HepG2 (cell line): Measurements from ENCODE around the gene FILIP1. TPM values are rescaled to one million over a fixed set of nuclear protein-coding genes. Genes with fewer than 3 reads are reported as not detected.

Experiments used
- BRD4 ChIP-seq: sonication (generic); formaldehyde crosslinking; IDR thresholded peaks from 2 replicates; pipeline ENCODE4 v1.4.0; 2020; ENCODE audit warnings: missing genetic modification reagents
- EHMT2 ChIP-seq: fragments of 200-600 bp; sonication (generic); IDR thresholded peaks from 2 replicates; pipeline ENCODE4 v1.7.0; 2017; ENCODE audit warnings: antibody characterized with exemption, low read depth, low read length, borderline replicate concordance
- ERF ChIP-seq: IDR thresholded peaks from 2 replicates; pipeline ENCODE4 v1.6.1; 2018; ENCODE audit warnings: missing biosample characterization, missing genetic modification reagents
- EZH2 ChIP-seq: conservative IDR thresholded peaks from 2 replicates; pipeline ENCODE4 v1.6.1; 2012; ENCODE audit warnings: mild to moderate bottlenecking, low read depth, low read length, moderate library complexity
- GPN1 ChIP-seq: sonication (generic); formaldehyde crosslinking; IDR thresholded peaks from 2 replicates; pipeline ENCODE4 v1.5.1; 2020; ENCODE audit warnings: missing genetic modification reagents, borderline replicate concordance
- KMT2B ChIP-seq: IDR thresholded peaks from 2 replicates; pipeline ENCODE4 v1.6.1; 2016; ENCODE audit warnings: missing genetic modification reagents, missing compliant biosample characterization
- LRRFIP1 ChIP-seq: sonication (generic); formaldehyde crosslinking; conservative IDR thresholded peaks from 2 replicates; pipeline ENCODE4 v1.4.0; 2020; ENCODE audit warnings: missing genetic modification reagents
- NFYB ChIP-seq: sonication (generic); formaldehyde crosslinking; IDR thresholded peaks from 2 replicates; pipeline ENCODE4 v1.4.0; 2020; ENCODE audit warnings: missing genetic modification reagents
- POLR2AphosphoS2 ChIP-seq: IDR thresholded peaks from 2 replicates; pipeline ENCODE4 v1.6.1; 2011; ENCODE audit warnings: low read depth, low read length, improper control_type of control experiment
- REPIN1 ChIP-seq: sonication (generic); formaldehyde crosslinking; IDR thresholded peaks from 2 replicates; pipeline ENCODE4 v1.8.0; 2022; ENCODE audit warnings: missing genetic modification reagents, low read depth, mild to moderate bottlenecking, borderline replicate concordance
- SNAPC4 ChIP-seq: sonication (generic); formaldehyde crosslinking; IDR thresholded peaks from 2 replicates; pipeline ENCODE4 v1.4.0; 2020; ENCODE audit warnings: mild to moderate bottlenecking, missing genetic modification reagents
- STAT6 ChIP-seq: sonication (generic); formaldehyde crosslinking; IDR thresholded peaks from 2 replicates; pipeline ENCODE4 v1.4.0; 2020; ENCODE audit warnings: missing genetic modification reagents, mild to moderate bottlenecking, borderline replicate concordance
- ZBTB33 ChIP-seq: sonication (generic); formaldehyde crosslinking; IDR thresholded peaks from 2 replicates; pipeline ENCODE4 v1.4.0; 2020; ENCODE audit warnings: missing genetic modification reagents
- ZNF180 ChIP-seq: sonication (generic); formaldehyde crosslinking; IDR thresholded peaks from 2 replicates; pipeline ENCODE4 v1.4.0; 2020; ENCODE audit warnings: low read depth, missing genetic modification reagents, borderline replicate concordance
- ZNF432 ChIP-seq: sonication (generic); formaldehyde crosslinking; IDR thresholded peaks from 2 replicates; pipeline ENCODE4 v1.5.0; 2020; ENCODE audit warnings: missing genetic modification reagents, mild to moderate bottlenecking, borderline replicate concordance
- ZNF619 ChIP-seq: sonication (generic); formaldehyde crosslinking; IDR thresholded peaks from 2 replicates; pipeline ENCODE4 v1.4.0; 2020; ENCODE audit warnings: mild to moderate bottlenecking, missing genetic modification reagents
- ZNF788 ChIP-seq: sonication (generic); formaldehyde crosslinking; IDR thresholded peaks from 2 replicates; pipeline ENCODE4 v1.5.0; 2020; ENCODE audit warnings: mild to moderate bottlenecking, missing genetic modification reagents, borderline replicate concordance
- polyA plus RNA-seq, 8 experiments: library from polyadenylated mRNA; depleted of rRNA in 3 of 8; stranded (reverse) in 7 of 8; unstranded in 1 of 8; fragments of >200 nt; fragmentation: Illumina TruSeq in 4 of 8; extraction: Trizol in 4 of 8; gene quantifications; 2 replicates each; pipeline versions ENCODE4 v1.2.1 to v1.2.3, GENCODE V29; 2011 to 2016; ENCODE audit warnings: low read depth in 4 of 8, missing spikeins in 1 of 8, mixed read lengths in 1 of 8; ENCODE audit not compliant: insufficient read depth in 1 of 8
- total RNA-seq, 5 experiments: library from RNA; depleted of rRNA; stranded (reverse); fragments of >200 nt; fragmentation: Illumina TruSeq; extraction: Trizol; gene quantifications; 2 replicates each; pipeline ENCODE4 v1.2.3, GENCODE V29; 2016; ENCODE audit warnings: low read depth in 1 of 5

FILIP1 gene
- total and polyA plus RNA-seq, 2 of the 13 experiments (the other 11 are each of a cell fraction or from before 2014, with no cell fraction given), result not detected

- TF ChIP-seq STAT6 (CRISPR knock-in tag) (no peak), SNAPC4 (no peak), BRD4 (CRISPR knock-in tag) (no peak), KMT2B (no peak), ERF (CRISPR knock-in tag) (no peak), ZBTB33 (CRISPR knock-in tag) (no peak), ZNF432 (CRISPR knock-in tag) (no peak), EZH2 (no peak), GPN1 (CRISPR knock-in tag) (no peak), ZNF788 (CRISPR knock-in tag) (no peak), ZNF180 (CRISPR knock-in tag) (no peak), NFYB (CRISPR knock-in tag) (no peak), ZNF619 (CRISPR knock-in tag) (no peak), REPIN1 (CRISPR knock-in tag) (no peak), EHMT2 (no peak), POLR2AphosphoS2 (no peak), LRRFIP1 (CRISPR knock-in tag) (no peak)
Observed at GRCh38 chr6:75524322-75524972, 30.8 kb upstream of the FILIP1 start (continued).
